NCI-H446 treated with DMSO at 0.1 percent for 48 hours (cell line): ENCODE data around the gene LDLRAD2.
"Not testable (repeated sequence)": the region's sequence is repeated elsewhere in the genome, so short reads cannot be mapped to it uniquely, and the experiment has no call there.

Experiments
- DNase-seq: peaks from one replicate; lab custom pipeline; 2025; lab: John Stamatoyannopoulos, UW

The LDLRAD2 gene

DNA sequence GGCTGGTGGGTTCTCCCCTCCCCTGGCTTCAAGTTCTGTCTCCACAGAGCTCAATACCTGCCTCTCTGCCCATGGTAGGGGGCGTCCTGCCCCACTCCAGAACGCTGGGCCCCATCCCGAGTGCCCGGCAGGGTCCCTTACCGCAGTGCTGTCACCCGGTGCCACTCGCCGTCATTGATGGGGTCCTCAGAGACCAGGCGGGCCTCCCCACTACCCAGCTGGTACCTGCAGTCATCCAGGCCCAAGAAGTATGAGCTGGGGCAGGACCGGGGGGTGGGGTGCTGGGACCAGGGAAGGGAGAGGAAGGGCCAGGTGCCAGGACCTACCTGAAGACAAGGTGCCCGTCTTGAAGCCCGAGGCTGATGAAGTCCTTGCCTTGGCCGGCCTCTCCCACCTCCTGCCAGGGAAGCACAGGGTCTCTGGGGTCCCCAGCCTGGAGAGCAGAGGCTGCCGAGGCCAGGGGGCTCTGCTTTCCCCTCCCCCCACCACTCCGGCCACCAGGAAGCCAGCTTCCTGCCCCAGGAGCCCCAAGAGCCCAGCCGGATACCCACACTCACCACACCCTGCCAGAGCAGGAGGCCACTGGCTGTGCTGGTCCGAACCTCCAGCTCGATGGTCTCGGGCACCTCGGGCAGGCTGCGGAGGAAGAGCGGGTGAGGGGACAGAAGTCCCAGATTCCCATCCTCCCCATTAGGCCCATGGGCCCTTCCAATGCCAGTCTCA is 12.1 kb downstream of the LDLRAD2 start:
- DNase-seq, result no peak

DNA sequence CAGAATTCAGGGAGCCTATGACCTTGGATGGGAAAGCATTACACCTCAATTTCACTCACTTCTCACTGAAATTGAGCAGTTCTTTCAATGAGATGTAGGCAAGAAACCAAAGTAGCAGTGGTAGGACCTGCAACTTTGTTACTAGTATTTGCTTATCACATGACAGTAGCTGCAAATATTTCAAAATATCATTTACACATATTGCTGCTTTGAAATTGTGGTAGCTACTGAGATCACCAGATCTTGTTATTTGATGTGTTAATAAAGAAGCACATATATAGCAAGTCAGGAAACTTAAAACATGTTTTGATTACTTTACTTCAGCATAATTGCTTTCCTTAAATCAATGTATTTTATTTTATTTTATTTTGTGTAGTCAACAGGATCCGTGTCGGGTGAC is 12.9 kb downstream of the LDLRAD2 start:
- DNase-seq, result no peak

DNA sequence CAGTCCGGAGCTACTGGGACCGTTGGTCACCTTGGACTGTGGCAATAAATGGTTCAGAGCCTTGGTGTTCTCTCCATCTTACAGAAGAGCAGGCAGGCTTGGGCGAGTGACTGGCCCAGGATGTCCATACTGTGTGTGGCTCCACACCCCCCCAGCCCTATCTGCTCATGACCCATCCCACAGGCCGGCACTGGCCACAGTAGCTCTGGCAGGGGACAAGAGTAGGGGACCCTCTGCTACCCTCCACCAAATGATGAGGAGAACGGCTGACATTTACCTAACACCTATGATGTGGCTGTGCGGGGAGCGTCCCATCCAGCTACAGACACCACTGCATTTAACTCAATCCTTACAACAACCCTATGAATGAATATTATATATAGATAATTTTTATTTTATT is 13.3 kb downstream of the LDLRAD2 start:
- no peak for DNase-seq

DNA sequence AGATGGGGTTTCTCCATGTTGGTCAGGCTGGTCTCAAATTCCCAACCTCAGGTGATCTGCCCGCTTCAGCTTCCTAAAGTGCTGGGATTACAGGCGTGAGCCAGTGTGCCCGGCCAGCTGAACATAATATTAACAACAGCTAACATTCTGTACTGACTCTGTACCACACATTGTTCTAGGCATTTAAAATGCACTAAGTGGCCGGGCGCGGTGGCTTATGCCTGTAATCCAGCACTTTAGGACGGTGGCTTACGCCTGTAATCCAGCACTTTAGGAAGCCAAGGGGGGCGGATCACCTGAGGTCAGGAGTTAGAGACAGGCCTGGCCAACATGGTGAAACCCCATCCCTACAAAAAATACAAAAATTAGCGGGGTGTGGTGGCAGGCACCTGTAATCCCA is 14.6 kb downstream of the LDLRAD2 start:
- not testable (repeated sequence) for DNase-seq

DNA sequence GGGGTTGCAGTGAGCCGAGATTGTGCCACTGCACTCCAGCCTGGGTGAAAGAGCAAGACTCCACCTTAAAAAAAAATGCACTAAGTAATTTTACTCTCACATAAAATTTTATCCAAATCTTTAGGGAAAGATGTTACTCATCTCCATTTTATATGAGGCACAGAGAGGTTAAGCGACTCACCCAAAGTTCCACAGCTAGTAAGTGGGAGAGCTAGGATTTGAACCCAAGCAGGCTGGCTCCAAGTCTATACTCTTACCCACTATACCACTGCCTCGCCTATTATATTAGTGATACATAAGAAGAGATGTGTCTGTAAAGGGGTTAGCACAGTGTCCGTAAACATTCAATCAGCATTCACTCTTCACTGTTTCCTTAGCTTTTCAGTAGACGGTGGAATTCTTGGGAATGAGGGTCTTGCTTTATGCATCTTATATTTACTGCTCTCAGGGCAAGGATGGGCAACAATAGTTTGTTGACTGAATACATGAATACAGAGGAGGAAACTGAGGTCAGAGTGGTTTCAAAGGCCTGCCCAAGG is 15.1 kb downstream of the LDLRAD2 start:
- DNase-seq, result no peak

DNA sequence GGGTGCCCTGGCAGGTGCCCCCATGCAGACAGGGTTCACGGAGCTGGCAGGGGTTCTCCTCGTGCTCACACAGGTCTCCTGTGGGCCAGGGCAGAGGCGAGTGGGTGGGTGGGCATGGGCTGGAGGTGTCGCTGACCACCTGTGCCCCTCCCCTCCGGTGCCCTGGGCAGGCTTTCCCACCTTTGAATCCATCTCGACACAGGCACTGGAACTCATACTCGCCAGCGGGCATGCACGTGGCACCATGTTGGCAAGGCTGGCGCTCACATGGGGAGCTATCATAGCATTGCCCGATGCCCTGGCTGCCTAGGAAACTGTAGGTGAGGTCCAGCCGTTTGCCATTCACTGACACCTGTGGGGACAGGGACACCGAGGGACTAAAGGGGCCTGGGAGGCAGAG is 16.0 kb downstream of the LDLRAD2 start:
- no peak for DNase-seq

DNA sequence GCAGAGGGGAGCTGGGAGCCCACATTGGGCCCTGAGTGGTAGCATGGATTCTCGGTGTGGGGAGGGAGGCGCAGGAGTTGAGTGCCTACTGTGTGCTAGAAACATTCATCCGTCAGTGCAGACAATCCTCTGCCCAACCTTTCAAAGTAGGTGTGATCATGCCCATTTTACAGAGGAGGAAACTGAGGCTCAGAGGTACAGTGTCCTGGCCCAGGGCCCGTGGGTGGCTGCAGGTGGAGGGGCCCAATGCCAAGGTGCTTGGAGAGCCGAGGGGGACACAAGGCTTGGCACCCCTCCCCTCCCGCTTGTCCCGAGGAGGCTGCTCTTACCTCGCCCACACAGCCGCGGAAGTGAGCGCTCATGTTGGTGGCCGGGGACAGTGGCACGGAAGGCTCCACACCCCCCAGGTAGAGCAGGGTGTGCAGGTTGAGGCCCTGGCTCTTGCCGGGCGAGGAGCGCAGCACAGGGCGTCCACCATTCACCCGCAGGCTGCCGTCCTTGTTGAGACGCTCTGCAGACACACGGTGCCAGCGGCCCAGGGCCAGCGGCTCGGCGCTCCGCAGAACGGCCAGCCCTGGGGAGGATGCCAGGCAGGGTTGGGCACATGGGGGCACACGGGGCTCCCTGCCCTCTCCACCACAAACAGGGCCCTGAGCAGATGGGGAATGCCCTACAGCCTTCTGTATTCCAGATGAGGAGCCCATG is 16.6 kb downstream of the LDLRAD2 start:
- DNase-seq, result no peak

DNA sequence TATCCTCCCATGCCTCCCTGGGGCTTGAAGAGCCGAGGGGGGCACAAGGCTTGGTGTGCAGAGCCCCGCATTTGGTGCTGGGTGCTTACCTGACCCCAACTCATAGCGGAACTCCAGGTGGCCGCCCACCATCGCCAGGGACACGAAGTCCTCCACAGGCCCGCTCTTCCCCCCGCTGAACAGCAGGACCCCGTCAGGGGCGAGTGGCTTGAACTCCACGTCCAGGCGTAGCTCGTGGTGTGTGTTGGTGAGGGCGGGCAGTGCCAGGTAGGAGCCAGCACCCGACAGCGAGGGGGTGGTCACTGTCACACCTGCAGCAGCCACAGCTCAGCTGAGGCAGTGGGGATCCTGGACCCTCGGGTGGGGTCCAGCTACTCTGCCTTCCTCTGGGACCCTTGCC is 17.2 kb downstream of the LDLRAD2 start:
- DNase-seq, result no peak

DNA sequence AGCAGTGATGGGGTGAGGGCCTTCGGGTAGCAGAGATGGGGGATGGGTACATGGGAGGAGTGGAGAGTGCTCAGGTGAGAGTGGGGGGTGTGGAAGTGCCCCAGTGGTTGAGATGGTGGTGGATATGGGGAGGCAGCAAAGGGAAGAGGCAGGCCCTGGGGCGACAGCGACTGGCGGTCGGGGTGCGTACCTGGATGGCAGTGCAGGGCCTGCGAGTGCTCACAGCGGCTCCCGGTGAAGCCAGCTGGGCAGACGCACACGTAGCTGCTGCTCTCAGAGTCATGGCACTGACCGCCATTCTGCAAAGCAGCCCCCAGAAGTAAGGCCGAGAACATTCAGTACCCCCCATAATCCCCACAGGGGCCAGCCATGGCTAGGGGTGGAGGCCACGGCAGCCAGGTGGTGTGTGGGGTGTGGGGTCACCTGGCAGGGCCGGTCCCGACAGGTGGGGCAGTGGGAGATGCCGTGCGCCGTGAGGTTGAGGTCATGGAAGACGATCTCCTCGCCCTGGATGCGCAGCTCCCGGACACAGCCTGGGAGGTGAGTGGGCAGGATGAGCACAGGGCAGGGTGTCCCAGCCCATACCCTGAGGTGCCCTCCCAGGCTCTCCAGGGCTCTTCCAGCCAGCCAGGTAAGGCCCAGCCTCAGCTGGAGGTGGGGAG is 18.9 kb downstream of the LDLRAD2 start:
- no peak for DNase-seq

DNA sequence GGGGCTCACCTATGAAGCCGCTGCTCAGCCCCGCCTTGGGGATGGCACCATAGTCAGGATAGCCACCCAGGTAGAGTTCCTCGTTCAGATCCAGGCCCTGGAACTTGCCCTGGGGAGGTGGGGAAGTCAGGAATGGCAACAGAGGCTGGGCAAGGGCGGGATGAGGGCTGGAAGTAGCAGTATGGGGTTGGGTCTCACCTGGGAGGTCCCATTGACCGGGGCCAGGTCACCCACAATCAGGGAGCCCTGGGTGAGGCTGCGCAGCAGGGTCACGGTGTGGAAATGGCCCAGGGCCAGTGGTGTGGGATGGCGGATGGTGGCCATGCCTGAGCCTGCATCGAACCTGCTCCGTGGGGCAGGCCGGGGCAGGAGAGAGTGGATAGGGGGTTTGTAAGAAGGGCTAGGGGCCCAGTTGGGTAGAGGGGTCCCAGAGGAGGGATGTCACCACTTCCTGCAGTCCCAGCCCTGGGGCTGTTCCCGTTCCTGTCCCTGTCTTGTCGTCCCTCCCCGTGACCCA is 19.4 kb downstream of the LDLRAD2 start:
- no peak for DNase-seq

DNA sequence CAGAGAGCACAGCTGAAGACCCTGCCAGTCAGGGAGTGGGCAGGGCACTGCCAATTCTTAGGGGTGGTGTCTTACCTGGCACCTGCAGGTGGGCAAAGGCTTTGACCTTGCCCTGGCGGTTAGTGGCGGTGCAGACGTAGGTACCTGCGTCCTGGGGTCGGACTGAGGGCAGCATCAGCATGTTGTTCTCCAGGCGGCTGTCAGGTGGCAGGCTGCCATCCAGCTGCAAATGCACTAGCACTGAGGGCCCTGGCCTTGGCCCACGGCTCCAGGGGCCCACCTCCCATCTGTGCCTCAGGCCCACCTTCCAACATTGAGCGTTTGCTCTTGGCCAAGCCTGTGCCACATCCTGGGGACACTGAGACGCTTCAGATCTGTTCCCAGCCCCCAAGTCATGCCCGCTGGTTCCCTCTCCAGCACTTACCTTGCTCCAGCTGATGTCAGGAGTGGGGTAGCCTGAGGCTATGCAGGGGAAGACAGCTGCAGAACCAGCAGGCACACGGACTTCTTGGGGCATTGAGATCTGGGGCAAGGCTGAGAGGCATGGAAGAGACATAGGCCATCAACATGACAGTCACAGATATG is 21.4 kb downstream of the LDLRAD2 start:
- DNase-seq, result no peak

DNA sequence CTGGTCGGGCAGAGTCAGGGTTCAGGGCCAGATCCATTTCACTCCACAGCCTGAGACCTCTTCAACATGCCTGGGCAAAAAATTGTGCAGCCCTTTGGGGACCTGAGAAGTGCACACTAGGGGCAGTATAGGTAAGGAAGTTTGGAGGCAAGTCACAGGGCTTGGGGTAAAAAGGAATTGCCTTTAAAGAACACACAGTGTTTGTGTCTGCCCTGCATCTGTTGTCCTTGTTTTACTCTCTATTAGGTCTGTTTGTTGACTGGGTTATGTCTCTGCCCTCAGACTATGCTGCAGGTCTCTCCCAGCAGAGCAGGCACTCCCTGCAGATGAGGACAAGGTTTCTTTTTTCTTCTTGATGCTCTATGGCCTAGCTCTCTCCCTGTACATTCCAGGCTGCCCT is 22.0 kb downstream of the LDLRAD2 start:
- no peak for DNase-seq

DNA sequence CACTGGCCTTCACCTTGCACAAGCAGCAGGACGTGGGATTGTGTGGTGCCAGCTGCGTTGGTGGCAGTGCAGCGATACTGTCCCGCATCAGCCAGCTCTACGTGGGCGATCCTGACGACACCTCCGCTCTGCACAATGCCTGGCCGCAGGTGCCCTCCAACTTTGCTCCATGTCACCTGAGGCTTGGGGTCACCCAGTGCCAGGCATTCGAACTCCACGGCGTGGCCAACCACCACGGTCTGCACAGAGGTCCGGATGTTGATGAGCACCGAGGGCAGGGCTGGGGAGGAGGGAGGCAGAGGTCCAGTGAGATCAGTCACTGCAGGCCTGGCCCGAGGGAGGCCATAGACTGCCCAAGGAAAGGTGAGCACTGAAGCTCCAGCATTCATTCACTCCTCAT is 22.6 kb downstream of the LDLRAD2 start:
- DNase-seq, result no peak

DNA sequence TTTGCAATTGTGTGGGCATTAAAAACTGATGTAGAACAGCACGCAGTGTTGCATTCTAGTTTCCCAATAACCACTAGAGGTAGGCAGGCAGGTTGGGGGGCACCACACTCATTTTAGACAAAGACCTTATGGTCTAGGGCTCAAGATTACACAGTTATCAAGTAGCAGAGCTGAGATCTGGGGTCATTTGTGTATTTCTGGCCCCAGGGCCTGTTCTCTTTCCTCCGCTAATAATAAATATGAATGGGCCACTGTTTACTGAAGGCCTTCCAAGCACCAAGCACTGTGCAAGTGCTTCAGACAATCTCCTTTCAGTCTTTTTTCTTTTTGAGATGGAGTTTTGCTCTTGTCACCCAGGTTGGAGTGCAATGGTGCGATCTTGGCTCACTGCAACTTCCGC is 23.9 kb downstream of the LDLRAD2 start:
- DNase-seq, result no peak

DNA sequence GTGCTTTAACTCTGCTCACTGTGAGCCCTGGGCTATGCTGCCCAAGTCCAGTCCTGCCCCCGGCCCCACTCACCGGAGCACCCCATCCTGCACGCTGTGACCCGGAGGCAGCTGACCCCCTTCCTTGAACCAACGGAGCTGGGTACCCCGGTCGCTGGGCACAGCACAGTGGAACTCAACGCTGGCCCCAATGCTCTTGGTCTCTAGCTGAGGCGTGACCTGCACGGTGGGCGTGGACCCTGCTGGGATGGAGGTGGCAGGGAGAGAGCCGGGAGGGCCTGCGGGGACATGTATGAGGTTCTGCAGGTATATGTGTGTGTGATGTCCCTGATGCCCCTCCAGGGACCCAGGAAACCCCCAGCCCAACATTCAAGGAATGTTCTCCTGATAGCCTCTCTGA is 24.7 kb downstream of the LDLRAD2 start:
- no peak for DNase-seq

DNA sequence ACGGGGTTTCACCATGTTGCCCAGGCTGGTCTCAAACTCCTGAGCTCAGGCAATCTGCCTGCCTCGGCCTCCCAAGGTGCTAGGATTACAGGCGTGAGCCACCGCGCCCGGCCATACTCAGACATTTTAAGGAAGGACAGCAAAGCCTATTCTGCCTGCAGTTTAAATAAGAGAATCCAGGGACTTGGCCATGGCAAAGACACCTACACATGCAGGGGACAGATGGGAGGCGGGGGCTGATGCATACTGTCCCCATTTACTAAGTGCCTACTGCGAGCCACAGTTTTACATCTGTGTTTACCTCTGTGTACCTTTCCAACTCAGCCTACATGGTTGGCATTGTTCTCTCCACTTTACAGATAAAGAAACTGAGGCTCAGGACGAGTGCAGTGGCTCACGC is 25.4 kb downstream of the LDLRAD2 start:
- no peak for DNase-seq

DNA sequence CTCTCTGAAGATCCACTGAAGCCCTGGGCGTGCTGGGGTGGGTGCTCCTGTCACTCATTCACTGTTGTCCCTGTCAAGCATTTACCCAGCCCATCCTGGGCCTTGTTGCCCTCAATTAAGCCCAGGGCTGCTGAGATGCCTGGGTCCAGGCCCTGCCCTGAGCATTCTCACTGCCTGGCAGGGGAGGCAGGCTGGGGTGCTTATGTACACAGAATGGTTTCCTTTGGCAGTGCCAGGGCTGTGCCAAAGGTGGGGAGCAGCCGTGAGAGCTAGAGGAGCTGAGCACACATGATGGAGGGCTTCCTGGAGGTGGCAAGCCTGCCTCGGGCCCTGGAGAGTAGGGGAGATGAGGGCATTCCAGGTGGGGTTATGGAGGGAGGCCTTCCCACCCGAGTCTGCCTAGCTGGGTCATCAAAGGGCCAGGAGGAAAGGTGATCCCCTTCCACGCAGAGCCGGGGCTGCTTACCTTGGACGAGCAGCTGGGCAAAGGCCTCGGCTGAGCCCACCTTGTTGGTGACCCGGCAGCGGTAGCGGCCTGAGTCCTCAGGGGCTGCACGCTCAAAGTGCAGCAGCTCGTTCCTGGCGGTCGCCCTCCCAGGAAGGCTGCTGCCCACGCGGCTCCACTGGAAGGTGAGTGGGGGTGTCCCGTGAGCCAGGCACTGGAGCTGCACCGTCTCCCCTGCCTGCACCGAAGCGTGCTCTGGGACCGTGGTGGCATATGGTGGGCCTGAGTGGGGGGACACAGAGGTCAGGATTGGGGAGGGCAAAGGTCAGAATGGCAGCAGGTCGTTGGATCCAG is 26.5 kb downstream of the LDLRAD2 start:
- no peak for DNase-seq

DNA sequence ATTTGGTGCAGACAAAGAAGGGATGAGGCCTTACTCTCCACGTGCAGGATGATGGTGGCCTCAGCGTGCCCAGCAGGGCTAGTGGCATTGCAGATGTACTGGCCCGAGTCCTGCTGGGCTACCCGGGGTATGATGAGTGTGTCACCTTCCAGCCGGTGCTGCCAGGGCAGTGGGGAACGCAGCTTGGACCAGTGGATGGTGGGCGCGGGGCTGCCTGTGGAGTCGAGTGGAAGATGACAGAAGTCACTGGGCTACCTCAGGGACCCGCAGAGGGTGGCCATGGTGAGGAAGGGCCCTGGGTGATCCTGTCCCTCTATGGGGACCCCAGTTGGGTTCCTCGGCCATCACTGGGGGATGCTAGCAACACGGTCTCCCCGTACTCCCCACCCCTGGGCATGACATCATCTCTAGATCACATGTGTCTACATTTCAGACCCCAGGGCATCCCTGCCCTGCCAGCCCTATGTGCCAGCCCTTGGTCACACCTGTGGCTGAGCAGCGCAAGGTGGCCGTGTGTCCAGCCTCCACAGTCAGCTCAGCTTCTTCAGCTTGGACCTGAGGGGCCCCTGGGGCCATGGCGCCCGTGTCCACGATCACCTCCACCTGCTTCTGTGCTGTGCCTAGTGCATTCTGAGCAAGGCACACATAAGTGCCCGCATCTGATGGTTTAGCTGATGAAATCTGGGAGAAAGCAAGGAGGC is 27.4 kb downstream of the LDLRAD2 start:
- no peak for DNase-seq

DNA sequence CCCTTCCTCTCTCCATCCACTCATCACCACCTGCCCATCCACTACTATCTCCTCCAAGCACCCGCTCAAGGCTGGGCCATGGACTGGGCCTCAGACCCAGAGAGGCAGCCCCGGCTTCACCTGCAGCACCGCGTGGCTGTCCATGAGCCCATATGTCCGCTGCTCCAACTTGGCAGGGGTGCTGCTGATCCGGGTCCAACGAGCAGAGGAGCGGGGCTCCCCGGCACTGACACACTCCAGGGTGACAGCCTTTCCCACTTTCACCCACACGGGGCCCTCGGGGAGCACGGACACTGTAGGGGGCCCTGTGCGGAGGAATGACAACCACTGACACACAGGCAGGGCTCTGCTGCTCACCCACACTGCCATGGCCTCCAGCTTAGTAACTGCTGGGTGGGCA is 28.9 kb downstream of the LDLRAD2 start:
- DNase-seq, result no peak

DNA sequence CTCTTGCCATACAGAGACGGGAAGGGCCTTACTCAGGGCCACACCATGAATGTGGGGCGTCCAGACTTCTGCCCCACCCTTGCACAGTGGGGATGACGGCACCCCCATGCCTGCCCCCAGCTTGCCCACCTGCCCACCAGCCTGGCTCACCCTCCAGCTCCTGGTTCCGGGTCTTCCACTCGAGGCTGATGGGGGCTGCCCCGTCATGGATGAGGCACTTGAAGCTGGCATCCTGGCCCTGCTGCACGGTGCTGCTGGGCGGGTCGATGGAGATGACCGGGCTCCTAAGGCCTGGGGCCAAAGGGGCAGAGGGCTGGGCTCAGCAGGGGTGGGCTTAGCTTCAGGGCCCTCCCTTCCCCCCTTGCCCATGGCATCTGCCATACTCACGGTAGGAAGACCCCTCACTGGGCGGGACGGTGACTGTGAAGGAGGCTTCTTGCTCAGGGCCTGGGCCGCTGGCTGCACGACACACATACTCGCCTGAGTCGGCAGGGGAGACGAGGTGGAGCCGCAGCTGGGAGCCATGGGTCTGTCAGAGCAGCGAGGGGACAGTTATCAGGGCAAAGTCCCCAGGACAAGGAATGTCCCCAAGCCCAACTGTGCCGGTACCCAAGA is 29.9 kb downstream of the LDLRAD2 start:
- no peak for DNase-seq
